Tibial nerve (tissue), 3 donors: Measurements from ENCODE around the gene RACGAP1.

Experiments used
- CTCF ChIP-seq, 5 experiments: fragments of 200-600 bp in 3 of 5; fragments of 450-650 bp in 2 of 5; sonication (generic) in 3 of 5; IDR thresholded peaks; one replicate each; pipeline ENCODE4 v1.5.1; 2016 to 2019; ENCODE audit warnings: antibody characterized with exemption in 5 of 5, mild to moderate bottlenecking in 3 of 5, moderate library complexity in 2 of 5
- POLR2A ChIP-seq, 2 donors: fragments of 450-650 bp; IDR thresholded peaks; one replicate each; pipeline ENCODE4 v1.6.1; 2017; ENCODE audit warnings: antibody characterized with exemption in 2 of 2, mild to moderate bottlenecking in 2 of 2, moderate library complexity in 2 of 2

DNA sequence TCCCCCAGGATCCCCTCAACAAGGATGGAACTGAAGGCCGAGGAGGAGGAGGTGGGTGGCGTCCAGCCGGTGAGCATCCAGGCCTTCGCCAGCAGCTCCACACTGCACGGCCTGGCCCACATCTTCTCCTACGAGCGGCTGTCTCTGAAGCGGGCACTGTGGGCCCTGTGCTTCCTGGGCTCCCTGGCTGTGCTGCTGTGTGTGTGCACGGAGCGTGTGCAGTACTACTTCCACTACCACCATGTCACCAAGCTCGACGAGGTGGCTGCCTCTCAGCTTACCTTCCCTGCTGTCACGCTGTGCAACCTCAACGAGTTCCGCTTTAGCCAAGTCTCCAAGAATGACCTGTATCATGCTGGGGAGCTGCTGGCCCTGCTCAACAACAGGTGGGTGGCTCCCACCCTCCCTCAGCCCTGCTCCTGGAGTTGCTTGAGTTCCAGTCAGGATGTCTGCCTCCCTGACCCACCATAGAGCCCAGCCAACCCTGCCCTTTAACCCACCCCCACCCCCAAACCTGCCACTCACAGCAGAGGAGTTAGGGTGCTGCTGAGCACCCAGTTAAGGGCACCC is 33.5 kb upstream of the RACGAP1 start:
- TF ChIP-seq CTCF (IDR thresholded peaks at IDR 0.05) (no peak), POLR2A (IDR thresholded peaks at IDR 0.05) (no peak)
